ENCODE measurements around the gene PKP1.

GRCh38 chr1:201324821-201325677, 41.7 kb downstream of the PKP1 start:
- TF ChIP-seq CTCF (IDR thresholded peaks at IDR 0.05) (no peak), POLR2AphosphoS5 (IDR thresholded peaks at IDR 0.05; ENCODE audit: insufficient read depth in 1 of 2, low read depth in 1 of 2) (no peak), POLR2A (IDR thresholded peaks at IDR 0.05) (no peak)
